Fibroblast of villous mesenchyme (primary cell): ENCODE data around the gene GM2A. TPM values are rescaled to one million over a fixed set of nuclear protein-coding genes. Genes with fewer than 3 reads are reported as not detected.

Experiments
- DNase-seq: peaks from one replicate; pipeline ENCODE4 v3.0.0-alpha.2; 2010; ENCODE audit warnings: low read depth
- H3K4me3 ChIP-seq: 2 replicates; pipeline ENCODE4 v1.5.1; 2011; ENCODE audit warnings: low read depth, mild to moderate bottlenecking, low read length
- total RNA-seq: library from RNA; depleted of rRNA; stranded (reverse); fragments of >200 nt; gene quantifications from 2 replicates; pipeline ENCODE4 v1.2.3, GENCODE V29; 2012
- TF ChIP-seq, protein P1 (sequence below): IDR thresholded peaks from 2 replicates; pipeline ENCODE4 v1.5.1; 2012; ENCODE audit warnings: low read depth, mild to moderate bottlenecking, low read length; ENCODE audit not compliant: insufficient read depth

Gene GM2A
- total RNA-seq, 1 donor: 28.1 TPM

DNA sequence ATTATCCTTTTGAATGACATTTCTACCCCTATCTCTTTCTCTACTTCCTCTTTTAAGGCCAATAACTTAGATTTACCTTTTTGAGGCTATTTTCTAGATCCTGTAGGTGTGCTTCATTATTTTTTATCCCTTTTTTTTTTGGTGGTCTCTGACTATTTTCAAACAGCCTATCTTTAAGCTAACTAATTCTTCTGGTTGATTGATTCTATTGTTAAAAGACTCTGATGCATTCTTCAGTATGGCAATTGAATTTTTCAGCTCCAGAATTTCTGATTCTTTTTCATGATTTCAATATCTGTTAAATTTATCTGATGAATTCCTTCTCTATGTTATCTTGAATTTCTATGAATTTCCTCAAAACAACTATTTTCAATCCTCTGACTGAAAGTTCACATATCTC, 57.9 kb downstream of the GM2A start:
- TF ChIP-seq, protein P1, sequence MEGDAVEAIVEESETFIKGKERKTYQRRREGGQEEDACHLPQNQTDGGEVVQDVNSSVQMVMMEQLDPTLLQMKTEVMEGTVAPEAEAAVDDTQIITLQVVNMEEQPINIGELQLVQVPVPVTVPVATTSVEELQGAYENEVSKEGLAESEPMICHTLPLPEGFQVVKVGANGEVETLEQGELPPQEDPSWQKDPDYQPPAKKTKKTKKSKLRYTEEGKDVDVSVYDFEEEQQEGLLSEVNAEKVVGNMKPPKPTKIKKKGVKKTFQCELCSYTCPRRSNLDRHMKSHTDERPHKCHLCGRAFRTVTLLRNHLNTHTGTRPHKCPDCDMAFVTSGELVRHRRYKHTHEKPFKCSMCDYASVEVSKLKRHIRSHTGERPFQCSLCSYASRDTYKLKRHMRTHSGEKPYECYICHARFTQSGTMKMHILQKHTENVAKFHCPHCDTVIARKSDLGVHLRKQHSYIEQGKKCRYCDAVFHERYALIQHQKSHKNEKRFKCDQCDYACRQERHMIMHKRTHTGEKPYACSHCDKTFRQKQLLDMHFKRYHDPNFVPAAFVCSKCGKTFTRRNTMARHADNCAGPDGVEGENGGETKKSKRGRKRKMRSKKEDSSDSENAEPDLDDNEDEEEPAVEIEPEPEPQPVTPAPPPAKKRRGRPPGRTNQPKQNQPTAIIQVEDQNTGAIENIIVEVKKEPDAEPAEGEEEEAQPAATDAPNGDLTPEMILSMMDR: no peak
- H3K4me3 ChIP-seq: no peak overlapping the region
- no peak for DNase-seq

DNA sequence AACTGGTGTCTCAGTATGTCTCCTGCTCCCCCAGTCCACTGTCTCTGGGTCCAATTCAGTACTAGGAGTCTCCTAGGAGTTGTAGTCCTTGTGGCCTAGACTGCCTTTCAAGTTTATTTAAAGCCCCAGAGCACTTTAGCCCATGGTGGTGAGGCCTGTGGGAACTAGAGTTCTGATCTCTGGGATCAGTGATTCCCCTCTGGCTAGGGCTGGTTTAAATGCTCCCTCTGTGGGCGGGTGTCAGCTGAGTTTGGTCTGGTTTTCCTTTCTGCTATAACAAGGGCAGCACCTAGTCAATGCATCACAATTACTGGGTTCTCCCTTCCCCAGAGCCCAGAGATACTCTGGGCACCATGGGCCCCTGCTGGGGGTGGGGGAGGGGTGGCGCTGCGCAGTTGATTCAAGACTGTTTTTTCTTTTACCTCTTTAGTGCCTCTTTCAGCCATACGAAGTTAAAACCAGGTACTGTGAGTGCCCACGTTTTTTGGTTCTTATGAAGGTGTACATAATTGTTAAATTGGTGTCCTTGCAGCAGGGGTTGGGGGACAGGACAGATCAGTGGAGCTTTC, 59.9 kb downstream of the GM2A start:
- no peak overlapping the region for H3K4me3 ChIP-seq
- TF ChIP-seq, protein P1: no peak
- no peak for DNase-seq

DNA sequence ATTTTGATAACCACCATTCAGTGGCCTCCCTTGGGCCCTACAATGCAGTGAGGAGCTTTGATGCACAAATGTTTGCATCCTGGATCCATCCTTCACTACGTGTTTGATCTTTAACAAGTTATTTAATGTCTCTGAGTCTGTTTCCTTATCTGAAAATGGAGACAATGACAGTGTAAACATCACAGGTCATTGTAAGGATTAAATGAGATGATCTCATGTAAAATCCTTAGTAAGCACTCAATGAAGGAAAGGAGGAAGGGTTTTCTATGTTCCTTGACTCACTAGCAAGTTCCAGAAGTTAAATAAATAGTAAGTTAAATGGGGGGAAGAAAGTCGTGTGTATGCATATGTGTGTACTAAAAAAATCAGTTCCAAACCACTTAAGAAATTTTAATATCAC, 60.4 kb downstream of the GM2A start:
- DNase-seq: no peak
- no peak overlapping the region for H3K4me3 ChIP-seq
- TF ChIP-seq, protein P1: no peak

DNA sequence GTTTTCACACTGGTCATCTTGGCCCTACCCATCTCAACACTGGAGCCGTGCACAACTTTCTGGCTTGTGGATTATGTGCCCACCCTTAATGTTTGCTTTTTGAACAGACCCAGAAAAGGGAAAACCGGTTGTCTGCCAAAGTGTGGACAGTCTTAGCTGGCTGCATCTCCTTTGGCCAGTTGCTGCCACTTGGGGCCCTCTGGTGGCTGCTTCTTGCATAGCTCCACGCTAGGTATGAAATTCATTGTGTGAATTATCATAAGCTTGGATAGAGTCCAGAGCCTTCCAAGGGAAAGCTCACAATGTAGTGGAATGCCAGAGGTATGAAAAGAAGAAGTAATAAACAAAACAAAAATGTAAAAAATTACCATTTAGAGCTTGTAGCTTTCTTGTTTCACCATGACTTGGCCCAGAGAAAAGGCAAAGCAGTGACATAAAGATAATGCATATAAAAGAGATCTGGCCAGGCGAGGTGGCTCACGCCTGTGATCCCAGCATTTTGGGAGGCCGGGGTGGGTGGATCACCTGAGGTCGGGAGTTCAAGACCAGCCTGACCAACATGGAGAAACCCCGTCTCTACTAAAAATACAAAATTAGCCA, 63.1 kb downstream of the GM2A start:
- no peak overlapping the region for H3K4me3 ChIP-seq
- TF ChIP-seq, protein P1: peak; percentile 98
- peak; percentile 64 for DNase-seq

DNA sequence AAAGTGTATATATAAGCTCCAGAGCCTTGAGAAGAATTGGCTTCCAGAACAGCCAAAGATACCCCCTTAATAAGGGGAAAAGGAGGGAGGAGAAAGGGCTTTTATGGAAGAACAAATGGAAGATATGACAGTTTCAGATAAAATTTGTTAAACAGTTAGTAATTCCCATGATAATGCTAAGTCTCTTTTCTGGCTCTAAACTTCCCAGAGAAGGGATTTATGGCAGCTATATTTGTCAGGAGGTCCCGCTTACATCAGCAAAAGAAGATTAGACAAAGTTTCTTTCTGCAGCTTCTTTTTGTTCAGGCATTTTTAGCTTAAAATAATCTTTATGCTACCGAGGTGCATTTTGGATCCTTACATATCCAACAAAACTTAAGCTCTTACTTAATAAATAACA, 64.9 kb downstream of the GM2A start:
- no peak overlapping the region for H3K4me3 ChIP-seq
- TF ChIP-seq, protein P1: no peak
- no peak for DNase-seq

DNA sequence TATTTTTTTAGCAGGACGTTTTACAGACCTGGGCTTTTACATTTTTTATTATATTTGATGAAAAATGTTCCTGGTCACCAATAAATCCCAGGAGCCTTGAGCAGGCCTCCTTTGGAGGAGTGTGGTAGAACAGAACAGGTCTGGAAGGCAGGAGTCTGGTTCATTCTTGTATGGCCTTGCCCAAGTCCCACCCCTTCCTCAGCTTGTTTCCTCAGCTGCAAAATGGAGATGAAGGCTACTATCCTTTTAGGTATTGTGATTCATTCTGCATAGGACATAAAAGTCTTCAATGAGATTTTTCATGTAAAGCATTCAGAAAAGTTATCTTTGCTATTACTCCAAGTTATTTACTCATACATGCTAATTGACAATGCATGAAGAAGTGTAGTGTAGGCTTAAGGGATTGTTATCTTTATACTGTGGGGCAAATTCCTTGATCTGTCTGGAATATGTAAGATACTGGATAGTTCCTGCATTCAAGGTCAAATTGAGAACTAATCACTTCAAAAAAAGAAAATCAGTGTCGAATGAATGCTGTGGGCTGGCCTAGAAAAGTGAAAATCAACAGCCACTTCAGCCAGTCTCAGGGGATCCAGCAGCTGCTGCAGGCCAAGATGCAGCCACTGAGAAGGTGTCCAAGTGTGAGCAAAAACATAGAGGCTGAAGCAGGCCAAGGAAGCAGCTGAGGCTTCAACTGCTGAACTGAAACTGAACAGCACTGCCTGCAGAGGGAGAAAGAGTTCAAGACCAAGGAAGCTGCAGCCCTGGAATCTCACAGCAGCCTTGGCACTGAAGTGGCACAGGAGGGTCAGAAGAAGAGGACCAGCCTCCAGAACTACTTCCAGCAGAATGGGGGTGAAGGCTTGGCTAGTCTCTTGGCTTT, 66.1 kb downstream of the GM2A start:
- DNase-seq: peak; percentile 14
- TF ChIP-seq, protein P1: peak; percentile 38
- no peak overlapping the region for H3K4me3 ChIP-seq

Other genes starting within 250 kb of the GM2A start
- gene GPX3, start 232.6 kb upstream of the GM2A start, total RNA-seq: 3.5 and 3.9 TPM in 2 replicates
- gene TNIP1, start 172.2 kb upstream of the GM2A start, total RNA-seq: 88.3 and 108 TPM in 2 replicates
- gene ANXA6, start 95.4 kb upstream of the GM2A start, total RNA-seq: 501 and 537 TPM in 2 replicates
- 3.0 and 3.2 TPM in 2 replicates for gene CCDC69, start 29.1 kb upstream of the GM2A start, total RNA-seq
- not detected in 2 replicates for gene SLC36A3, start 50.6 kb downstream of the GM2A start, total RNA-seq
- not detected in 2 replicates for gene SLC36A2, start 94.4 kb downstream of the GM2A start, total RNA-seq
- 10.4 and 12.2 TPM in 2 replicates for gene SLC36A1, start 194.4 kb downstream of the GM2A start, total RNA-seq